Endometrial microvascular endothelial cells (primary cell): ENCODE results near the gene TLE1. TPM values are rescaled to one million over a fixed set of nuclear protein-coding genes. Genes with fewer than 3 reads are reported as not detected.
"Not testable (repeated sequence)": the region's sequence is repeated elsewhere in the genome, so short reads cannot be mapped to it uniquely, and the experiment has no call there.

Experiments used
- in situ Hi-C: cut with HindIII; loops from 2 replicates; pipeline ENCODE4 v1.10.0; 2017; ENCODE audit warnings: low sequenced_read_pairs, low pct_unique_long_range_greater_than_20kb; ENCODE audit errors: inconsistent ontology term
- total RNA-seq: library from RNA; depleted of rRNA; stranded (reverse); fragments of >200 nt; gene quantifications from one replicate; pipeline ENCODE4 v1.2.3, GENCODE V29; 2015; ENCODE audit errors: inconsistent ontology term

TLE1 gene
- total RNA-seq, 1 donor from 2014 or later, result 16.9 TPM

DNA sequence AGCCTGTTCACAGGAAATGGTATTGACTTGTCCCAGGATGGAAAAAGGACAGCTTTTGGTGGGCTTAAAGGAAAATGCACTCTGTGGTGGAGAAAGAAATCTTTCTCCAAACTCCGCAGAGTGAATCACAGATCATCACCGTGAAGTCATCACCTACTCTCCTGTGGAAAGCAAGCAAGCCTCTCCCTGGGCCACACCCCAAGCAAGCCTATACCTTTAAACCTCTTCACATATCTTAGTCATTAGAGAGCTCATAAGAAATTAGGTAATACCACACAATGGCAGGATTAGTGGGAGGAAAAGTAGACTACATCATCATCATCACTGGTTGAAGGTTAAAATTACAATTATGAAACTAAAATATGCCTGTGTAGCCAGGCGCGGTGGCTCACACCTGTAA lies 23.2 kb downstream of the TLE1 start:
- in situ Hi-C loops, result no loop called here

DNA sequence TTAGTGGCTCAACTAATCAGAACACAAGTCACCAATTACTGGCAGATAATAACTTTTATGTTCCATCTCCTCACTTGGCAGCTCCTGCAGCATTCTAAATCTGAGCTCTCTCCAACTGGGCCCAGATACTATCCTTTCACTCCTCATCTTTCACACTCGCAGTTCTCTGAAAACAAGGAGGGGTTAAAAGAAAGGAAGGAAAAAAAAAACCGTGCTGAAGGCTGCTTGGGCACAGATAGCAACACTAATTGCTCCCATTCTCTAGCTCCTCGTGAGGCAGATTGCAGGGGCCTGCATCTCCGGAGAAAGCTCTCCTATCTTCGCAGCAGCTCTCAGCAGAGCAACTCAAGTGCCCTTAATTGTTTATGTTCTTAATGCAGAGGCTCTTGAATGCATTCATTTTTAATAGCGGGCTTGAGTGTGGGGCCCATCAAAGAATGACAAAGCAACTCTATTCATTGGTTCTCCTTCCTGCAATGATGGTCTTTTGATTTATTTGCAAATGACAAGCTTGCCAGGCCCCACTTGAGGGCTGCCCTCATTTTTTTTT lies 23.9 kb downstream of the TLE1 start:
- in situ Hi-C loops, result no loop called here

DNA sequence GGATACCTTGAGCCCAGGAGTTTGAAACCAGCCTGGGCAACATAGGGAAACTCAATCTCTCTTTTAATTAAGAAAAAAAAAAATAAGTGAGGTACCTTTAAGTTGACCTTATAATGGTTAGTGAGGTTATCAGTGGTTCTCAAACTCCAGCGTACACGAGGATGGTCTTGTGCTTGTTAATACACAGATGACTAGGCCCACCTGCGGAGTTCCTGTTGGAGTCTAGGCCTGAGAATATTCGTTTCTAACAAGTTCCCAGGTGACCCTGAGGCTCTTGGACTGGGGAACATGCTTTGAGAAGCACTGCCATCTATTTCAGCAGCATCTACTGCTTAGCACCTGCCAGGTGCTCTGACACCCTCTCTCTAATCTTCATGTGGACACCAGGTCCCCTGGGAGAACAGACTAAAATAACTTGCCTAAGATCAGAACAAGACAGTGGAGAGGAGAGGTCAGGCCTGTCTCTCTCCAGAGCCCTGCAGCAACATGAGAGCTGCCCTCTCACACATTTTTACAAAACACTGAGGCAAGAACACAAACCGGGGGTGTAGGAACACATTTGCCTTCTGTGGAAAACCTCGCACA lies 24.6 kb downstream of the TLE1 start:
- in situ Hi-C loops, result no loop called here

DNA sequence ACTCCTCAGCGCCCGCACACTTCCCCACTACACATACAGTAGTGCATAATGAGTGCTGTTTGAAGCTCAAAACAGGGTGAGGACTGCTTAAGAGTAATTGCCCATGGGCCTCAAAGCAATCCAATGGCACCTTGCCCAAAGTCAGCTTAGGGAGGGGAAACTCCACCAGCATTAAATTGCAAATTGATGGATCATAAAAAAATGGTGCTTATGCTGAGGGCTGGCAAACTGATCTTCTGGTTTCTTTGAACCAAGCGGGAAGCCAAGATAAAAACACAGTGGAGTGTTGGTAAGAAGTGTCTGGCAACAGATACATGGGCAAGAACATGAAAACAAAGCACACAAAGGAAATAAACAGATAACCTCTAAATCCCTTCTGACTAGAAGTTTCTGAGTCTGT lies 28.0 kb downstream of the TLE1 start:
- in situ Hi-C loops, result no loop called here

DNA sequence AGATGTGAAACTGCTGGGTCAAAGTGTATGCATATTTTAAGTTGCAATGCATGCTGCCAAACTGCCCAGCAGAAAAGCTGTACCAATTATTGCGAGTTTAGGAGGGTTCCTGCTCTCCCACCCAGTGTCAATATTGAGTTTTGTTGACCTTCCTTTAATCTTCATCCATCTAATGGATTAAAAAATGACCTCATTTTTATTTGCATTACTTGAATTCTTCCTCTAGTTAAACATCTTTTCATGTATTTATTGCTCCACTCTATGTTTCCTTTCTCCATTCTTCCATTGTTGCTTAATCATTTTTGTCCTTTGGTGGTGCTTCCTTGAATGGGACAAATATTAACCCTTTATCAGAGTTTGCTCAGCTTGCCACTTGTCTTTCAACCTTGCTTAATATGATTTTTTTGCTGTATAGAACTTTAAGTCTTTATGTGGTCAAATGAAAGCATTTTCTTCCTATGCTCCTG lies 32.4 kb downstream of the TLE1 start:
- in situ Hi-C loops, result no loop called here

DNA sequence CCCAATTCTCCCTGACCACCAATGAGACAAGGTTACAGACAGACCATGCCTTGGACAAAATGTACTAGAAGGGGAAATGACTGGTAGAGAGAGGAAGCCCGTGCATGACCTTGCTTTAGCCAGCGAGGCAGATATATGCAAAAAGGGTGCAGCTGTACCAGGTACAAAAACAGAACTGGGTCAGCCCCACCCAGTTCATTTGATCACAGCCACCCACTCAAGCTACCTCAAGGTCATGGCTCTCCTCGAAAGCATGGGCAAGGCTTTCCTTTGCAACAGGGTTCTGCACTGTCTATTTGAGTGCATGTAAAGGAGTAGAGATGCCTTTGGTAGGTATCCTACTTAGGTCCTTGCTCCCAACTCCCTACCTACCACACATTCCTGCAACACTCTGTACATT lies 33.3 kb downstream of the TLE1 start:
- in situ Hi-C loops, result no loop called here

DNA sequence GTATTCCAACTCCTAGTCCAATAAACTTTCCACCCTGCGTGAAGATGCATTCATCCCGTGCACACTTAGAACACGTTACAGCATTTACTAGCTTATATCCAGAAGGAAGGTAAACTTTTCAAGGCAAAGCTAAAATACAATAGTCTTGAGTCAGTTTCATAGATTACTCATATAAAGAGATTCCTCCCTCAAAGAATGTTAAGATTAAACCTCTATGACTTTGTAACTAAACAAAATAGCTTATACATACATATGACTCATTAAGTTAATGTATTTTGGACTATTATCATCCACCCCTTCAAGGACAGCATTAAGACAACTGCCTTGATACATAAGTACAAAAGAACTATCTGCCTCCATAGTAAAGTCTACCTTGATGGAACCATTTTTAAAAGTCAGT lies 36.1 kb downstream of the TLE1 start:
- in situ Hi-C loops, result no loop called here

DNA sequence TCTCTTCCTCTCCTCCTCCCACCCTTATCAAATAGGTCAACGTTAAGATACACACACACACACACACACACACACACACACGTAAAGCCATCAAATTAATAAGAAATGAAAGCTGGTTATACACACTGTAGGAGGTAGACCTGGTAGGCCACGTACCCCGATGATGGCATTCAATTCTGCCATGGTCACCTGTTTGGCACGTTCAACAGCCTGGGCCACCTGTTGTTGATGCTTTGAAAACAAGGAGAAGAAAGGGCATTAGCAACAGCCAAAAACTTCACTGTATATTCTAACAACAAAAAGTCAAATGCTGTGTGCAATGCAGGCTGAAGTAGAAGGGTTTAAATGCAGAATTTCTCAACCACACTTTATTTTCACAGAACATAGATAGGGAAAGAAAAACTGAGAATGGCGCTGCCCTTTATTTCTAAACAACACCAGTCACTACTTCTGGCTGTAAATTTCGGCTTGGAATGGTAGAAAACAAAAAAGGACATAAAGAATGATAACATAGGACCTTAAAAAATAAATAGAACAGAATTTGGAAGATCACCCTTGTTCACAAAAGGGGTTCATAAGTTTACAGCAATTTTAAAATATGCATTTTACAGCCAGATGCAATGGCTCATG lies 37.2 kb downstream of the TLE1 start:
- in situ Hi-C loops, result no loop called here

DNA sequence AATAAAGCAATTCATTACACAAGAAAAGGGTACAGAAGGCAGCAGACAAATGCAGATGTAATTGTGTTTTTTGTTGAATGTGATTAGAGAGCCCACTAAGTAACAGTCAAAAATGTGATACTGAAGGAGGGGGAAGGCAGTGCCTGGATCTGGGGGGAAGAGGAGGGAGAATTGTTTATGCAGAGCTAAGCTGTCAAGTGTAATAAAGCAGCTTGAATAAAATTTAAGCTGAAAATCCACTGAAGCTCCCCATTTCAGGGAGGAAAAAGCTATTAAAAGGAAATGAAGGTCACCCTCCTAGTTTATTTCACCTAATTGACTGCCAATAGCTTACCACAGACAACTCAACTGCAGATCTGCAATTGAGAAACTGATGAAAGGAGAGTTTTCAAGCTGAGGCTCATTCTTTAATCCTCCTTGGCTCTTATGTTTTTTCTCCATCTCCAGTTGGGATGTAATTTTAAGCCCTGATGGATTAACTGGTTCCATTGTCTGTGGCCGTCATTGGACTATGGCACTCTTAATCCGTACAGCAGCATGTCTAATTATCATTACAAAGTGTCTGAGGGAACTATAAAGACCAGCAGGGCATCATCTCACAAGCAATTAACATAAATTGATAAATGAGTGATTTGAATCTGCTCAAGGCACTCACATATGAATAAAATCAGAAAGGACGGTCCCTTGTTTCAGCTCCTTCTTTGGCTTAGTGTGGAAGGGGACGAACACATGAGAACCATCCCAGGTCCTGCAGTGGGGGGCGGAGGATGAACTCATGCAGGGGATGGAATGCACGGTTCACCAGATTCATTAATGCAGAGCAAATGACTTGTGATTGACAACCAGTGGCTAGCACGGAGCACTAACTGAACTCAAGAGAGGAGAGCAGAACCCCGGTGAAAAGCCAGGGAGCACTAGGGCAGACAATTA lies 38.5 kb downstream of the TLE1 start:
- in situ Hi-C loops, result no loop called here

DNA sequence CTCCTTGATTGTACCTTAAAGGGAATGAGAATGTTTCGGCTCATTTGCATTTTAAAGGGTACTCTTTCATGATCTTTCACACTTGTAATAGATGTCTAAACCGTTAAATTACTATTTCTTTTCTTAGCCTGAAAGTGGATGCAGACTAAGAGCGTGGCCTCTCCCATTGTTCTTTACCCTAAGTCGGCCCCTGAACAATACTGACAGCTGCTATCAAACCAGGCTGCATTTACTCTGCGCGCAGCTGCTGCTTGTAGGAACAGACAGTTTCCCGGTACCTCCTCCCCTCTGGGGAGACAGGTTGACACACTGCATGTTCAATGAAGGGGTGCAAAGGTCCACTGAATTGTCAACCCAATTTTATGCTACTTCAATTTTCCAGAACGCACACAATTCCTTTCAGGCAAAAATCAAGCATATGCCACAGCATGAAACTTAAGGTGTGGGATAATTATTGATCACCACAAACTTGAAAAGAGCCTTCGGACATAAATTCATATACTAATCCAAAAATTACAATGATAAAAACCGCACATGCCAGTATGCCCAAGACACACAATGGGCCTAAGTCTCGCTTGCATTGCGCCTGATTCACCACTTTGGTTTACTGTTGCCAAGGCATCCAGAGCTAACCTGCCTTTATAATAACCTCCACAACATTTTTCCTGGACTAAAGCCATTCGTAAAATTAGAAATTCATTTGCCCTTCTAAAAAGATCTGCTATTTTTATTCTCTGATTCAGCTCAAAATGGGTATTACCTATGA lies 39.7 kb downstream of the TLE1 start:
- in situ Hi-C loops, result no loop called here

DNA sequence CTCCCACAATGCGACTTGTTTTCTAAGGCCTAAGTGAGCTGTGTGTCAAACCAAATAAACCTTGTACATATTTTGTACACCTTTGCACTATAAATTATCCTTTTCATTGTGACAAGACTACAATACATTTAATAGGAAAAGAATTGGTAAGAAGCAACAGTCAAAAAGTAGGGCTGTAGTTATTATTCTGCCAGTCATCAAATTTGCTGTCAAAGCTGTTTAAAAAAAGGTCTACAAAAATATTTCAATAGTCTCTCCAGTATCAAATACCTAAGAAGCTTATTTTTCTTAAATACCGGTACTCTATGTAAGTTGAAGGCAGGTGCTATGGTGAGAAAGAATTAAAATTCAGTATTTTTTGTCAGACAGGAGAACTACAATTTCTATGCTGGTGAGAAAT lies 40.5 kb downstream of the TLE1 start:
- in situ Hi-C loops, result no loop called here

DNA sequence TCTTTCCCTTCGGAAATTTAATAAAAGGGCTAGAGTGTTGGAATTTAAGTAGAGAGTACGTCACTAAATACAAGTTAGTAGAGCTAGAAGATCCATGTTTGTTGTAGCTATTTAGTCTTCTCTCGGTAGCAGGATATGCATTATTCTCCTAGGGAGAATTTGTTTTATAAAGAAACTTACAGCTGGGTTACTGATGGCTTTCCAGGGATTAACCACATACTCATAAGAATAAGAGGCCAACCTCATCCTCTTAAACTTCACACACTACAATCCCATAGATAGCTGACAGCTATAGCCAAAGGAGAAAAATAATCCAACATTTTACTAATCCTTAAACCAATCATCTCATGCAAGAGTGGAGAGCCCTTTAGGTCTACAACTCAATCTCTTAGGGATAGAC lies 43.0 kb downstream of the TLE1 start:
- in situ Hi-C loops, result no loop called here

DNA sequence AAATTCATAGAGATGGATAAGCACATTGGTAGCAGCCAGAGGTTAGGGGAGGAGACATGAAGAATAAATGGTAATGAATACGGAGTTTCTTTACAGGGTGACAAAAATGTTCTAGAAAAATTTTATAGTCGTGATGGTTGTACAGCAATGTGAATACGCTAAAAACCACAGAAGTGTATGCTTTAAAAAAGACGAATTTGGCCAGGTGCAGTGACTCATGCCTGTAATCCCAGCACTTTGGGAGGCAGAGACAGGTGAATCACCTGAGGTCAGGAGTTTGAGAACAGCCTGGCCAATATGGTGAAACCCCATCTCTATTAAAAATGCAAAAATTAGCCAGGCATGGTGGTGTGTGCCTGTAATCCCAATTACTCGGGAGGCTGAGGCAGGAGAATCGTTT lies 44.8 kb downstream of the TLE1 start:
- in situ Hi-C loops, result not testable (repeated sequence)

DNA sequence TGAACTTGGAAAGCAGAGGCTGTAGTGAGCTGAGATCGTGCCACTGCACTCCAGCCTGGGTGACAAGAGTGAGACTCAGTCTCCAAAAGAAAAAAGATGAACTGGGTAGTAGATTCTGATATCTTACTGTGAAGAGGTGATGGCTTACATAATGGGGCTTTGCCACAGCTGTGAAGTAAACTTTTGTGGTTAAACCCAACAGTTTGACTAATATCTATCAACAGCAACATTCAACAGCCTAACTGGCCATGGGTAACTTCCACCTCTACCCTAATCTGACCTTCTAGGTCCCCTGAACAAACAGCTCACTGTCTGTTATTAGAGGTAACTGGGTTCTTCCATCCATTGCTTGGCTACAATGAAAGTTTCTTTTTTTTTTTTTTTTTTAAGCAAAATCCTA lies 52.1 kb downstream of the TLE1 start:
- in situ Hi-C loops, result no loop called here

DNA sequence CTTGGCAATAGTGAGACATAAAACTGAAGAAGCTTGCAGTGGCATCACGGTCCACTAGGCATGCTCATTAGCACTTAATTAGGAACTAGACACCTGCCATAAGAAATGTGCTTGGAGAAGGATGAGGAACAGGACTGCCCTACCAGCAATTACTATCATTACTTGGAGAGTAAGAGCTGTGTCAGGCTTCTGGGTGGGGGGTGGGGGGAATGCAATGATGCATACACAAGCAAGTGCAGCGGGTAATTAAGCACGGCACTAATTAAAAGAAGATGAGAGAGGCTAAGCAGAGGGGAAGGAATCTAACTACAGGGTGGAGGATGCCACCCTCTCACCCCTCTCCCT lies 53.1 kb downstream of the TLE1 start:
- in situ Hi-C loops, result no loop called here

DNA sequence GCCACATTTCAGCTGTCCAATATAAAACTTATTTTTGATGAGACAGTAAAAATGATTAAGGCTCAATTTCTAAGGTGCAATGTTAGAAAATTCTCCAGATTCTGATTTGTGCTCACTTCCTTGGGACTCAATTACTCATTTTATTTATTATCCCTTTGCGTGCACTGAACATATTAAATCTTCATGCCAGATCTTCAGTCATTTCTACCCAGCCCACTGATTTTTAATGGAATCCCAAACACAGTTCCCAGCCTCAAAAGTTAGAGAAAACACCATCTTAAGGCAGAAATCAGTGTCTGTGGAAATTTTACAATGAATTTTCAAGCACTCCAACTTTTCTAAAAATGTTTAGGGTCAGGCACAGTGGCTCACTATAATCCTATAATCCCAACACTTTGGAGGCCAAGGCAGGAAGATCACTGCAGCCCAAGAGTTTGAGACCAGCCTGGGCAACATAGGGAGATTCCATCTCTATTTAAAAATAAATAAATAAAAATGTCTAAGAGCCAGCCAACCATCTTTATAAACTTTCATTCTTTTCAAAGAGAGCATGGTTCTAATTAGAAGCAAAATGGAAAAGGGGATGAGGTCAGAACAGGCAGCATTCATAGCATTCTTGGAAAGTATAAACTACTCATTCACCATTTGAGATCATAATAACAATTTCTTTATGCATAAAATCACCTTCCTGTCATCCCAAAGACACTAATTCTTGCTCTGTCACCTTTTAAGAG lies 53.7 kb downstream of the TLE1 start:
- in situ Hi-C loops, result no loop called here

DNA sequence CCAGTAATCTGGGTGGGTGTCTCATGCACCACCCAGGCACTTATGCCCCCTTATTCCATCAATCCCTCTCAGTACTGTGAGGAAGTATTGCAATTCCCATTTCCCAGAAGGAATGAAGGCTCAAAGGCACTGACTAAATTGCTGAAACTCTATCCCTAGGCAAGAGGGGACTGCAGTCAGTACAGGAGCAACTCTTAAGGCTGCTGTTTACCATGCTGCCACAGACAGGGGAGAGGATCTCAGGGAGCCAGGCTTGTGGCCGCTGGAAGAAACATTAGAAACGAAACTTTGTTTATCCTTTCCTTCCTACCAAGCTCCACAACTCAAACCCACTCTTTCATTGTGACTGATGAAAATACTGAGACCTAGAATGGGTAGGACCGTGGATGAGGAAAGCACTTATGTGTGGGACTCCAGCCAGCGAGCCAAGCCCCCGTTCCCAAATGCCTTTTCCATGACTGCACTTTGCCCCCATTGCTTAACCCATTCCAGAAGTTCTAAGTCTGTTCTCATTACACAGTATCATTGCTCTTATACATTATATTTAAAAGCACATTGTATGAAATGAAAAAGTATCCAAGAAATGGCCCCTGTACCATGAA lies 54.3 kb downstream of the TLE1 start:
- in situ Hi-C loops, result no loop called here
